HG03039 (cell line): ENCODE measurements around the gene PRR14L.
"Not testable (repeated sequence)": the region's sequence is repeated elsewhere in the genome, so short reads cannot be mapped to it uniquely, and the experiment has no call there.

Experiments used
- ATAC-seq: cut with Tn5 transposase; IDR thresholded peaks from one replicate; pipeline ENCODE4 v1.9.1; 2021; ENCODE audit warnings: mild to moderate bottlenecking, moderate library complexity; ENCODE audit not compliant: unreplicated experiment

PRR14L gene

GRCh38 chr22:31742115-31742514, 7.8 kb downstream of the PRR14L start:
- no peak for ATAC-seq

DNA sequence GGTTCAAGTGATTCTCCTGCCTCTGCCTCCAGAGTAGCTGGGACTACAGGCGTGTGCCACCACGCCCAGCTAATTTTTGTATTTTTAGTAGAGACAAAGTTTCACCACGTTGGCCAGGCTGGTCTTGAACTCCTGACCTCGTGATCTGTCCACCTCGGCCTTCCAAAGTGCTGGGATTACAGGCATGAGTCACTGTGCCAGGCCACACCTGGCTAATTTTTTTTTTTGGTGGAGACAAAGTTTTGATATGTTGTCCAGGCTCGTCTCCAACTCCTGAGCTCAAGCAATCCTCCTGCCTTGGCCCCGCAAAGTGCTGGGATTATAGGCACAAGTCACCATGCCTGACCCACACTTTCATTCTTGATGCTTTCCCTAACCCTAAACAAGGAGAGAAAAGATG, 9.6 kb downstream of the PRR14L start:
- not testable (repeated sequence) for ATAC-seq

GRCh38 chr22:31739795-31740201, 10.1 kb downstream of the PRR14L start:
- ATAC-seq: no peak

- no peak for ATAC-seq
These were observed 11.4 kb downstream of the PRR14L start for GRCh38 chr22:31738566-31738965.

DNA sequence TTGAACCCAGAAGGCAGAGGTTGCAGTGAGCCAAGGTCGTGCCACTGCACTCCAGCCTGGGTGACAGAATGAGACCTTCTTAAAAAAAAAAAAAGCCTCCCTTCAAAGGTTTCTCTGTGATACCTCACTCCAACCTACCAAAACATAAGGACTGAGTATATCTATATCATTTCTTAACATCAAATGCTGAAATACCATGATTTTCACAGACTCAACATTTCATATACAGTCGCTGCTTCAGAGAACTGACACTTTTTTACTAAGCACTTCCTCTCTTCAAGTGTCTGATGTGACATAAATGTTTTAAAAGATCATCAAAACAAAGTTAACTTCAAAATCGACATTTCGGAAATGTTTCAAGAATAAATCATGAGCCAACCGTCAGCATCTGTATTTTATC, 12.0 kb downstream of the PRR14L start:
- no peak for ATAC-seq

- ATAC-seq: no peak
These were observed 13.5 kb downstream of the PRR14L start for GRCh38 chr22:31736458-31736857.

DNA sequence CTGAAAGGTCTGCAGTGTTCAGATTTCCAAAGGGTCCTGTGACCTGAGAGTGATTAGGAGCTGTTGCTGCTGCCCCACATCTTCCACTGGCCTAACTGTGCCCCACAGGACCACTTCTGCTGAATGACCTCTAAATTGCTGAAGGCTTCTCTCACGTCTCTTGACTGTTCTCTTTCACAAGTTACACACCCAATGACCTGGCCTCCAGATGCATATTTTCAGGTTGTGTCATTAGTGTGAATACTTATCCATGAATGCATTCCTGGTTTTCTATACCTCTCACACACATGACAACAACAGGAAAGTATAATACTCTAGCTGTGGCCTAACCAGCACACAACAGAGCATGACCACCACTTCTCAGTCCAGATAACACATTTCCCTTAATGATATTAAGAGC, 15.4 kb downstream of the PRR14L start:
- no peak for ATAC-seq

- ATAC-seq: no peak
These were observed 16.3 kb downstream of the PRR14L start for GRCh38 chr22:31733580-31734079.

DNA sequence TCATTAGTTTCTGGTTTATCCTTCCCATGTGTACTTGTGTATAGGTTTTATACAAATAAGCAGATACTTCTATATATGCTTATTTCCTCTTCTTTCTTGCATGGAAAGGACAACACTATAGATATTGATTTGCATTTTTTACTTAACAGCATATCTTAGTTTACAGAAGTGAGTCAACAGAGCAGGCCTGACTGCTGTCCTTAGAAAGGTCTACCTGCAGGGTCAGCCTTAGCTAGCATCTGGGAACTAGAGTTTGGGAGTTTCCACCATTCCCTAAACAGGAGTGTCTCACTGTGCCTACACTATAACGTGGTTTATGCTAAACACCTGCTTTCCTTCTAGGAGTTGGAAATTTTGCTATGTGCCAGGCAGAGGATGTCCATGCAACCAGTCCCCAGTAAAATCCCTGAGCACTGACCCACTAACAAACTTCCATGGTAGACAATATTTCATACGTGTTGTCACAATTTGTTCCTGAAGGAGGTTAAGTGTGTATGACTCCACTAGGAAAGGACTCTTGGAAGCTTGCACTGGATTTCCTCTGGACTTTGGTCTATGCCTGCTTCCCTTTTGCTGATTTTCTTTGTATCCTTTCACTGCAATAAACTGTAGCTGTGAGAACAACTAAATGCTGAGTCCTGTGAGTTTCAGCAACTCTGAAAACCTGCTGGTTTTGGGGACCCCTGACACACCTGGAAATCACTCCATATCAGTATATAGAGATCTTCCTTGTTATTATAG, 17.7 kb downstream of the PRR14L start:
- no peak for ATAC-seq

GRCh38 chr22:31730344-31730711, 19.6 kb downstream of the PRR14L start:
- no peak for ATAC-seq

DNA sequence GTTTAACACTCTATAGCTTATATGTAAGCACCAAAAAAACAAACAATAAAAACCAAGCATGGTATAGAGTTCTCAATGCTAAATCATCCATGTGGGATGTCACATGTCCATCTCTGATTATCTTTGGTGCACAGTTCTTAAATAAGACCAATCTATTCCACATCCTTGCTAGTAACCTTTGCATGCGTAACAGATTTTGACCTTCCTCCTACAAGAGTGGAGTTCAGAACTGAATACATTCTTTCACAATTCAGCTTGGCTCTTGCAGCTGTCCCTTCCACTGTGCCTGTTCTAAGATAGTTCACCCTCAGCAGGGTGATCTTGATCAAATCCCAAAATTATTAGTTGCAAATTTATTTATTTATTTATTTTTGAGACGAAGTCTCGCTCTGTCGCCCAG, 21.1 kb downstream of the PRR14L start:
- no peak for ATAC-seq

DNA sequence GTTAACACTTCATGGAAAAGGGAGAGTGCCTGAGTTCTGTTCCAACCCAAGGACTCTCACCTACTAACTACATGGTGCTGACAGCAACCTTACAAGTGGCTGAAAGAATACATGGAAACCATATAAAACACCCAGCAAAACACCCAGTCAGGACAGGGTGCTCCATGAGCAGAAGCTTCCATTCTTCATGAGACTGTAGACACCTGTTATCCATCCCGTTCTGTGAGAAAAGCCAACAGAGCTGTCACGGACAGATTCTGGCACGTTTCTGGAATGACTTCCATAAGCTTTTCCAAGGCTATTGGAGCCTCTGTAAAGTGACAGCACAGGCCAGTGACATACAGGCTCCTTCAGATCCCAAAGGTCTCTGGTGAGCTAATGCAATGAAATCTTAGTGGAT, 23.2 kb downstream of the PRR14L start:
- ATAC-seq: no peak

DNA sequence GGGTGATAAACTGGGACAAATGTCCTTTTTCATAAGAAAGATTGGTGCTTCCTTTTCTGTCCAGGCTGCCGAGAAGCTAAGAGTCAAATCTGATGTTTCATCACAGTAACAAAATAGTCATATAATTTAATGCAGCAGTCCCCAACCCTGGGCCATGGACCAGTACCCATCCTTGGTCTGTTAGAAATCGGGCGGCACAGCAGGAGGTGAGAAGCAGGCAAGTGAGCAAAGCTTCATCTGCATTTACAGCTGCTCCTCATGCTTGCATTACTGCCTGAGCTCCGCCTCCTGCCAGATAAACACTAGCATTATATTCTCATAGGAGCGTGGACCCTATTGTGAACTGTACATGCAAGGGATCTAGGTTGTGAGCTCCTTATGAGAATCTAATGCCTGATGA, 26.2 kb downstream of the PRR14L start:
- ATAC-seq: no peak

DNA sequence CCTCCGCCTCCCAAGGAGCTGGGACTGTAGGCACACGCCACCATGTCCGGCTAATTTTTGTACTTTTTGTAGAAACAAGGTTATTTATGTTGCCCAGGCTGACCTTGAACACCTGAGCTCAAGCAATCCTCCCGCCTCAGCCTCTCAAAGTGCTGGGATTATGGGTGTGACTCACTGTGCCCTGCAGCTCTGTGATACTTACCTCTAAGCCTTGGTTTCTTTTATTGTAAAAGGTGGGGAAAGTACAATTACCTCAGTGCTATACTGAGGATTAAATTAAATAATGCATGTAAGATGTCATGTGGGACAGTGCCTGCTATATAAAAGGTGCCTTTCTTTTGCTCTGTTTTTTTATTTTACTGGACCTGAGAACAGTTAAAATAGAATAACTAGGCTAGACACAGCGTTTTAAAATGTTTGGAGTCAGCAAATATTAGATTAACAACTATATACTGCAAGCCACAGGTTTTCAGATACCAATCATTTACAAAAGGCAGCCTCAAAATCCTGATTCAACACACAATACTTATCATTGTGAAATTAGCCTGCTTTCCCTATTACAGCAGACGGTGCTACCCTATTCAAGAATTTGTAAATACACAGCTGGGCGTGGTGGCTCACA, 30.0 kb downstream of the PRR14L start:
- ATAC-seq: no peak

DNA sequence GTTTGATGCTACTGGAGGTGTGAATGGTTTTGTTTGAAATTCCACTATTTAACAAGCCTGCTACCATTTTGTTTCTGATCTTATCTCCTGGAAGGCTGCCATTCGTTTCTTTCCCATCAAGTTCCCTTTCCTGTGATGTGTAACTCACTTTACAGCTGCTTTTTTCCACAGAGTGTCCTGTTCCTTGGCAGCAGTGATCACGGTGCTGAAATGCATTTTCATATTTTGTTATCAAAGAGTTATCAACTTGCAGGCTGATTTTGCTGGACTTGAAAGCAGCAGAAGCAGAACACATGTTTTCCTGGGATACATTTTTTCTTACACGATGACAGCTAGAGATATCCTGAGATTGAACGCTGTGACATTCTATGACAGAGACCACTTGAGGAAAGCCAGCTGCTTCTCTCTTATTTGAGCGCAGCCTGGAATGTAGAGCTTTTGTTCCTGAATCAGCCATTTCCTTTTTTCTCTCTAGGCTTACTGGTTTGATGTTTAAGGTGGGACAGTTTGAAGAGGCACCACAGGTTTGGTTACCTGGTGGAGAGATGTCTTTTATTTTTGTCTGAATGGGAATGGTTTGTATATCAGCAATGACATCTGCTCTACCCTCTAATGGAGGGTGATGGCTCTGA, 34.7 kb downstream of the PRR14L start:
- ATAC-seq: no peak

DNA sequence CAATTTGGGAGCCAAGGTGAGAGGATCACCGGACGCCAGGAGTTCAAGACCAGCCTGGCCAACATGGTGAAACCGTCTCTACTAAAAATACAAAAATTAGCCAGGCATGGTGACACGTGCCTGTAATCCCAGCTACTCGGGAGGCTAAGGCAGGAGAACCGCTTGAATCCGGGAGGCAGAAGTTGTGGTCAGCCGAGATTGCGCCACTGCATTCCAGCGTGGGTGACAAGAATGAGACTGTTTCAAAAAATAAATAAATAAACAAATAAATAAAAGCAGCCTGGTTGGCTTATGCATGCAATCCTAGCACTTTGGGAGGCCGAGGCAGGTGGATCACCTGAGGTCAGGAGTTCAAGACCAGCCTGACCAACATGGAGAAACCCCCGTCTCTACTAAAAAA, 38.7 kb downstream of the PRR14L start:
- not testable (repeated sequence) for ATAC-seq

- no peak for ATAC-seq
These were observed 42.4 kb downstream of the PRR14L start for GRCh38 chr22:31707519-31707918.

GRCh38 chr22:31695423-31695822, 54.5 kb downstream of the PRR14L start:
- no peak for ATAC-seq

DNA sequence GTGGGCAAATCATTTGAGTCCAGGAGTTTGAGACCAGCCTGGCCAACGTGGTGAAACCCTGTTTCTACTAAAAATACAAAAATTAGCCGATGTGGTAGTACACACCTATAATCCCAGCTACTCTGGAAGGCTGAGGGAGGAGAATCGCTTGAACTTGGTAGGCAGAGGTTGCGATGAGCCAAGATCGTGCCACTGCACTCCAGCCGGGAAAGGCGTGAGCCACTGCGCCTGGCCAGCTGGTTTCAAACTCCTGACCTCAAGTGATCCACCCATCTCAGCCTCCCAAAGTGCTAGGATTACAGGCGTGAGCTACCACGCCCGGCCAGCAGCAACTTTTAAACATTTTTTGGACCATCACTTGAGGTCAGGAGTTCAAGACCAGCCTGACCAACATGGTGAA, 55.9 kb downstream of the PRR14L start:
- ATAC-seq: not testable (repeated sequence)

GRCh38 chr22:31692186-31692886, 57.6 kb downstream of the PRR14L start:
- no peak for ATAC-seq

DNA sequence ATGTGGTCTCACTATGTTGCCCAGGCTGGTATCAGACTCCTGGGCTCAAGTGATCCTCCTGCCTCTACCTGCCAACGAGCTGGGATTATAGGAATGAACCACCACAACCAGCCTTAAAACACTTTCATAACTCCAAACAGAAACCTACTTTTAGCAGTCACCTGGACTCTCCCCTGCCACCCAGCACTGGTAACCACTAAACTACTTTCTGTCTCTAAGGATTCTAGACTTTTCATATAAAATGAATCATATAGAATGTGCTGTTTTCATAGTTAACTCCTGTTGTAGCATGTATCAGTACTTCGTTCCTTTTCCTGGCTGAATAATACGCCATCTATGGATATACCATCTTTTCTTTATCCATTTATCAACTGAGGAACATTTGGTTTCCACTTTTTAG, 58.5 kb downstream of the PRR14L start:
- ATAC-seq: no peak
